GM18858 (cell line): Measurements from ENCODE around the gene KBTBD3.
"Not testable (repeated sequence)": the region's sequence is repeated elsewhere in the genome, so short reads cannot be mapped to it uniquely, and the experiment has no call there.

Experiments used
- ATAC-seq: cut with Tn5 transposase; IDR thresholded peaks from one replicate; pipeline ENCODE4 v1.9.1; 2021; ENCODE audit not compliant: unreplicated experiment

KBTBD3 gene

GRCh38 chr11:106012744-106013143 is 64.4 kb downstream of the KBTBD3 start:
- ATAC-seq, result no peak

GRCh38 chr11:106011481-106011880 is 65.7 kb downstream of the KBTBD3 start:
- ATAC-seq, result no peak

- not testable (repeated sequence) for ATAC-seq
Observed at GRCh38 chr11:106003094-106003493, 74.1 kb downstream of the KBTBD3 start.

GRCh38 chr11:106001304-106002012 is 75.7 kb downstream of the KBTBD3 start:
- no peak for ATAC-seq
